Liver (tissue), 3 donors: Measurements from ENCODE around the gene TRMT10C.

Source experiments
- ATF3 ChIP-seq: IDR thresholded peaks from 2 replicates; pipeline ENCODE4 v1.6.1; 2016; ENCODE audit warnings: antibody characterized with exemption
- CTCF ChIP-seq: fragments of 150-350 bp; IDR thresholded peaks from 2 replicates; pipeline ENCODE4 v1.5.1; 2017; ENCODE audit warnings: improper control_type of control experiment, low read depth, low read length; ENCODE audit not compliant: missing input control
- EGR1 ChIP-seq, 2 donors: IDR thresholded peaks; 2 replicates each; pipeline ENCODE4 v1.6.1; 2016 to 2018; ENCODE audit warnings: antibody characterized with exemption in 2 of 2, low read depth in 2 of 2
- GABPA ChIP-seq, 2 donors: IDR thresholded peaks in 1 of 2; conservative IDR thresholded peaks in 1 of 2; 2 replicates each; pipeline ENCODE4 v1.6.1; 2016; ENCODE audit warnings: antibody characterized with exemption in 2 of 2, mild to moderate bottlenecking in 1 of 2, moderate library complexity in 1 of 2
- JUND ChIP-seq, 2 donors: IDR thresholded peaks; 2 replicates each; pipeline ENCODE4 v1.6.1; 2016; ENCODE audit warnings: antibody characterized with exemption in 2 of 2
- NR2F2 ChIP-seq: IDR thresholded peaks from 2 replicates; pipeline ENCODE4 v1.6.1; 2016; ENCODE audit warnings: antibody characterized with exemption
- RAD21 ChIP-seq, 2 donors: IDR thresholded peaks; 2 replicates each; pipeline ENCODE4 v1.6.1; 2016; ENCODE audit warnings: antibody characterized with exemption in 2 of 2, mild to moderate bottlenecking in 2 of 2
- SP1 ChIP-seq: IDR thresholded peaks from 2 replicates; pipeline ENCODE4 v1.6.1; 2018; ENCODE audit warnings: antibody characterized with exemption, mild to moderate bottlenecking
- YY1 ChIP-seq: IDR thresholded peaks from 2 replicates; pipeline ENCODE4 v1.6.1; 2016; ENCODE audit warnings: antibody characterized with exemption, mild to moderate bottlenecking
- ZBTB33 ChIP-seq: IDR thresholded peaks from 2 replicates; pipeline ENCODE4 v1.6.1; 2016; ENCODE audit warnings: antibody characterized with exemption
- TF ChIP-seq, protein P1 (sequence below): IDR thresholded peaks from 2 replicates; pipeline ENCODE4 v1.6.1; 2016; ENCODE audit warnings: antibody characterized with exemption, mild to moderate bottlenecking
- TF ChIP-seq, protein P2 (sequence below): IDR thresholded peaks from 2 replicates; pipeline ENCODE4 v1.6.1; 2016; ENCODE audit warnings: antibody characterized with exemption
- donor health status: healthy.
- donor health status: healthy.

- TF ChIP-seq ZBTB33 (no peak), ATF3 (no peak), EGR1 (IDR thresholded peaks at IDR 0.05; ENCODE audit: low read depth in 2 of 2) (no peak), CTCF (no peak), YY1 (no peak), NR2F2 (no peak), JUND (IDR thresholded peaks at IDR 0.05) (no peak), RAD21 (IDR thresholded peaks at IDR 0.05) (no peak), SP1 (no peak), GABPA (IDR thresholded peaks at IDR 0.05 in 1 of 2, conservative IDR thresholded peaks at IDR 0.05 in 1 of 2) (no peak)
- TF ChIP-seq, protein P1, sequence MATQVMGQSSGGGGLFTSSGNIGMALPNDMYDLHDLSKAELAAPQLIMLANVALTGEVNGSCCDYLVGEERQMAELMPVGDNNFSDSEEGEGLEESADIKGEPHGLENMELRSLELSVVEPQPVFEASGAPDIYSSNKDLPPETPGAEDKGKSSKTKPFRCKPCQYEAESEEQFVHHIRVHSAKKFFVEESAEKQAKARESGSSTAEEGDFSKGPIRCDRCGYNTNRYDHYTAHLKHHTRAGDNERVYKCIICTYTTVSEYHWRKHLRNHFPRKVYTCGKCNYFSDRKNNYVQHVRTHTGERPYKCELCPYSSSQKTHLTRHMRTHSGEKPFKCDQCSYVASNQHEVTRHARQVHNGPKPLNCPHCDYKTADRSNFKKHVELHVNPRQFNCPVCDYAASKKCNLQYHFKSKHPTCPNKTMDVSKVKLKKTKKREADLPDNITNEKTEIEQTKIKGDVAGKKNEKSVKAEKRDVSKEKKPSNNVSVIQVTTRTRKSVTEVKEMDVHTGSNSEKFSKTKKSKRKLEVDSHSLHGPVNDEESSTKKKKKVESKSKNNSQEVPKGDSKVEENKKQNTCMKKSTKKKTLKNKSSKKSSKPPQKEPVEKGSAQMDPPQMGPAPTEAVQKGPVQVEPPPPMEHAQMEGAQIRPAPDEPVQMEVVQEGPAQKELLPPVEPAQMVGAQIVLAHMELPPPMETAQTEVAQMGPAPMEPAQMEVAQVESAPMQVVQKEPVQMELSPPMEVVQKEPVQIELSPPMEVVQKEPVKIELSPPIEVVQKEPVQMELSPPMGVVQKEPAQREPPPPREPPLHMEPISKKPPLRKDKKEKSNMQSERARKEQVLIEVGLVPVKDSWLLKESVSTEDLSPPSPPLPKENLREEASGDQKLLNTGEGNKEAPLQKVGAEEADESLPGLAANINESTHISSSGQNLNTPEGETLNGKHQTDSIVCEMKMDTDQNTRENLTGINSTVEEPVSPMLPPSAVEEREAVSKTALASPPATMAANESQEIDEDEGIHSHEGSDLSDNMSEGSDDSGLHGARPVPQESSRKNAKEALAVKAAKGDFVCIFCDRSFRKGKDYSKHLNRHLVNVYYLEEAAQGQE = no peak
- TF ChIP-seq, protein P2, sequence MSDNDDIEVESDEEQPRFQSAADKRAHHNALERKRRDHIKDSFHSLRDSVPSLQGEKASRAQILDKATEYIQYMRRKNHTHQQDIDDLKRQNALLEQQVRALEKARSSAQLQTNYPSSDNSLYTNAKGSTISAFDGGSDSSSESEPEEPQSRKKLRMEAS = no peak
Observed at GRCh38 chr3:101527441-101527840, 34.2 kb upstream of the TRMT10C start.
